K562 treated with DMSO at 1 percent for 24 hours (cell line): ENCODE results near the gene HS3ST4. TPM values are rescaled to one million over a fixed set of nuclear protein-coding genes. Genes with fewer than 3 reads are reported as not detected.

Experiments used
- total RNA-seq: library from RNA; unstranded; fragments of 300-600 nt; gene quantifications from 2 replicates; pipeline ENCODE4 v1.2.3, GENCODE V29; 2022; ENCODE audit warnings: low read depth; ENCODE audit not compliant: insufficient read depth

Gene HS3ST4
- total RNA-seq: not detected in 2 replicates

GRCh38 chr16:25691519-25692091 is at the start of gene HS3ST4:
Gene HS3ST4 (plus strand): TSS chr16:25691959.

